ENCODE results near the gene FHIT. TPM values are rescaled to one million over a fixed set of nuclear protein-coding genes. Genes with fewer than 3 reads are reported as not detected.

FHIT gene
- total RNA-seq, 1 donor from 2014 or later = 16.1 TPM

DNA sequence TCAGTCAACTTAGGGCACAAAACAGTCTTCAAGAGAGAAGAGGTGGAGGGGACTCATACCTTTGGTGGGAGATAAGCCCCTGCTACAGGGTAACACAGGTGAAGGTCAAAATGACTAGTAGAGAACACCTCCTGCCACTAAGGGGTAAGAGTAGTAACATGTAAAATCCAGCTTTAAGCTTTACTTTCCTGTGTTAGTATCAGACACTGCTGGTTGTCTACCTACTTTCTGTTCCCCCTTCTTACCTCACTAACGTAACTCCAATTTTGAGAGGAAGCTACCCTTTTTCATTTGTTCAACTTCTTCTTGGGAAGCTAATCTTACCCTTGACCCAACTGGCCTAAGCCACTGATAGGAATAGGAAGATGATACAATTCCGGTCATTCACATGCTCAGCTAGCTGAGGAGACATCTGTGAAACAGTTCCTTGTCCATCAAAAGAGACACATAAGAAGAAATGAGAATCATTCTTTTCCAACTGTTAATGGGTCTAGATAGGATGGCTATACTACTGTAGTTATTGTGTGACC, 1374.7 kb downstream of the FHIT start:
- DNase-seq (ENCODE audit: low spot score, unreplicated experiment) = no peak
- H3K9me3 Mint-ChIP-seq (ENCODE audit: low read depth) = no peaks in the 10 kb centered on the region
- TF ChIP-seq, protein P1, sequence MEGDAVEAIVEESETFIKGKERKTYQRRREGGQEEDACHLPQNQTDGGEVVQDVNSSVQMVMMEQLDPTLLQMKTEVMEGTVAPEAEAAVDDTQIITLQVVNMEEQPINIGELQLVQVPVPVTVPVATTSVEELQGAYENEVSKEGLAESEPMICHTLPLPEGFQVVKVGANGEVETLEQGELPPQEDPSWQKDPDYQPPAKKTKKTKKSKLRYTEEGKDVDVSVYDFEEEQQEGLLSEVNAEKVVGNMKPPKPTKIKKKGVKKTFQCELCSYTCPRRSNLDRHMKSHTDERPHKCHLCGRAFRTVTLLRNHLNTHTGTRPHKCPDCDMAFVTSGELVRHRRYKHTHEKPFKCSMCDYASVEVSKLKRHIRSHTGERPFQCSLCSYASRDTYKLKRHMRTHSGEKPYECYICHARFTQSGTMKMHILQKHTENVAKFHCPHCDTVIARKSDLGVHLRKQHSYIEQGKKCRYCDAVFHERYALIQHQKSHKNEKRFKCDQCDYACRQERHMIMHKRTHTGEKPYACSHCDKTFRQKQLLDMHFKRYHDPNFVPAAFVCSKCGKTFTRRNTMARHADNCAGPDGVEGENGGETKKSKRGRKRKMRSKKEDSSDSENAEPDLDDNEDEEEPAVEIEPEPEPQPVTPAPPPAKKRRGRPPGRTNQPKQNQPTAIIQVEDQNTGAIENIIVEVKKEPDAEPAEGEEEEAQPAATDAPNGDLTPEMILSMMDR (IDR thresholded peaks at IDR 0.05; ENCODE audit: unreplicated experiment) = no peak
- H3K4me3 Mint-ChIP-seq (ENCODE audit: low read depth) = no peak overlapping the region
- H3K27me3 Mint-ChIP-seq = no peaks in the 10 kb centered on the region
- no peak overlapping the region for H3K27ac Mint-ChIP-seq
- no peaks in the 10 kb centered on the region for H3K36me3 Mint-ChIP-seq (ENCODE audit: insufficient read depth)
- peaks cover 8% of the 10 kb centered on the region for H3K4me1 Mint-ChIP-seq (ENCODE audit: low read depth)

- Mint-ChIP-seq H3K27me3 (no peaks in the 10 kb centered on the region), H3K36me3 (ENCODE audit: insufficient read depth) (no peaks in the 10 kb centered on the region), H3K4me1 (ENCODE audit: low read depth) (peaks cover 4% of the 10 kb centered on the region), H3K4me3 (ENCODE audit: low read depth) (no peak overlapping the region), H3K9me3 (ENCODE audit: low read depth) (peaks cover 3% of the 10 kb centered on the region), H3K27ac (no peak overlapping the region)
- no peak for DNase-seq (ENCODE audit: low spot score, unreplicated experiment)
- TF ChIP-seq, protein P1 (IDR thresholded peaks at IDR 0.05; ENCODE audit: unreplicated experiment) = no peak
These were observed 1377.5 kb downstream of the FHIT start for GRCh38 chr3:59873576-59874230.

DNA sequence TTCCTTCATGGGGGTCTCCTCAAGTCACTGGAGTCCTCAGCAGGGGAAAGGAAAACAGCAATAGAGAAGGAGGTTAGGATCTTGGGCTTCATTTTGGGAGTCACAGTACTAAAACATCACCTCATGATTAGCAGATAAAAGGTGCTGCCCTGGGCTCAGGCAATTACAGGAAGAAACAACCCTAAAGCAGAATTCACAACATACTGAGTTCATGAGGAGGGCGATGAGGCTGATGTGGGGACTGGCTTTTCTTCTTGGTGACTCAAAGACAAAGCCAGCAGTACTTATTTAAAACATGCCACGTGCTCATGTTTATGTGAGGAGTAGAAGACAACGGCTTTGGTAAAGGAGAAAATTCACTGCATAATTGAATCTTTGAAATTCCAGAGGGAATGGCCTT, 1379.1 kb downstream of the FHIT start:
- TF ChIP-seq, protein P1 (IDR thresholded peaks at IDR 0.05; ENCODE audit: unreplicated experiment) = no peak
- no peaks in the 10 kb centered on the region for H3K36me3 Mint-ChIP-seq (ENCODE audit: insufficient read depth)
- no peak overlapping the region for H3K27ac Mint-ChIP-seq
- H3K27me3 Mint-ChIP-seq = no peaks in the 10 kb centered on the region
- H3K4me1 Mint-ChIP-seq (ENCODE audit: low read depth) = no peaks in the 10 kb centered on the region
- no peak for DNase-seq (ENCODE audit: low spot score, unreplicated experiment)
- peaks cover 3% of the 10 kb centered on the region for H3K9me3 Mint-ChIP-seq (ENCODE audit: low read depth)
- no peak overlapping the region for H3K4me3 Mint-ChIP-seq (ENCODE audit: low read depth)

DNA sequence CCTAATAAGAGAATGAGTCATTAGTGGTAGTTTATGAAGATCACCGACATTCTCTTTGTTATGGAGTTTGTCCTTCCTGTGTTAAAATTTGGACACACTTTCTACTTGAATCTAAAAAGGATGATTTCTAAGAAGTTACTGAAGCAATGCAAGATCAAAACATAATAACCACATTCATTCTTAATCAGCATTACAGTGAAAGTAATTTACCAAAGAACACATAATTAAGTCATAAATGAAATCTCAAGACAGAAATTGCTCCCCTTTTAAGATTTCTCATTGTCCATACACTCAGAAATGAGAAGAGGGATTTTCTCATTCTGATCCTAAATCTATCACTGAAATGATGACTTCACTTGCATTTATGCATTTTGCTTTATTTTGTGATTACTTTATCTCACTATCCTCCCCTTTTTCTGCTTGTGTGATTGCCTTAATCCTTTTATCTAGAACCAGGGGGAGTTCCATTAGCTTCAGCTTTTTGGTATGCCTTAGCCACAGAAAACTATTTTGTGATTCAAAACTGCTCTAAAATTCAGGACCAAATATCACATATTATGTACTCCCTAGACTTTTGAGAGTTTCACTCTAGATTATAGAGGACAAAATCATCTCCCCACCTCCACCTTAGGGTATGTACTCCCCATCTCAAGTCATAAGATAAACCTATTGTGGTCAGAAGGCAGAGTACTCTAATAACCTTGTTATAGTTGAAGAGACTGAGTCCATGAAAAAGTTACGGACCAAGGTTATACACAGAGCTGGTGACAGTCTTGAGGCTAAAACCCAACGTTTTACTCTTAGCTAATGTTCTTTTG, 1383.9 kb downstream of the FHIT start:
- TF ChIP-seq, protein P1 (IDR thresholded peaks at IDR 0.05; ENCODE audit: unreplicated experiment) = no peak
- Mint-ChIP-seq H3K4me3 (ENCODE audit: low read depth) (no peak overlapping the region), H3K9me3 (ENCODE audit: low read depth) (peaks cover 9% of the 10 kb centered on the region), H3K4me1 (ENCODE audit: low read depth) (no peaks in the 10 kb centered on the region), H3K27me3 (no peaks in the 10 kb centered on the region), H3K27ac (no peak overlapping the region), H3K36me3 (ENCODE audit: insufficient read depth) (no peaks in the 10 kb centered on the region)
- no peak for DNase-seq (ENCODE audit: low spot score, unreplicated experiment)

GRCh38 chr3:59866076-59866475, 1385.2 kb downstream of the FHIT start:
- no peak for DNase-seq (ENCODE audit: low spot score, unreplicated experiment)
- H3K27ac Mint-ChIP-seq = no peak overlapping the region

More at GRCh38 chr3:59866076-59866475, 1385.2 kb downstream of the FHIT start:
- H3K4me3 Mint-ChIP-seq (ENCODE audit: low read depth) = no peak overlapping the region
- H3K36me3 Mint-ChIP-seq (ENCODE audit: insufficient read depth) = no peaks in the 10 kb centered on the region
- H3K9me3 Mint-ChIP-seq (ENCODE audit: low read depth) = peaks cover 13% of the 10 kb centered on the region
- H3K27me3 Mint-ChIP-seq = no peaks in the 10 kb centered on the region
- H3K4me1 Mint-ChIP-seq (ENCODE audit: low read depth) = no peaks in the 10 kb centered on the region
- TF ChIP-seq, protein P1 (IDR thresholded peaks at IDR 0.05; ENCODE audit: unreplicated experiment) = no peak
